ENCODE data around the gene CORO1C. TPM values are rescaled to one million over a fixed set of nuclear protein-coding genes. Genes with fewer than 3 reads are reported as not detected.
A peak's percentile ranks its signal among the peaks of the same experiment; 100 is the strongest.

The CORO1C gene
- total RNA-seq, 1 experiment from 2014 or later, result 195 TPM

DNA sequence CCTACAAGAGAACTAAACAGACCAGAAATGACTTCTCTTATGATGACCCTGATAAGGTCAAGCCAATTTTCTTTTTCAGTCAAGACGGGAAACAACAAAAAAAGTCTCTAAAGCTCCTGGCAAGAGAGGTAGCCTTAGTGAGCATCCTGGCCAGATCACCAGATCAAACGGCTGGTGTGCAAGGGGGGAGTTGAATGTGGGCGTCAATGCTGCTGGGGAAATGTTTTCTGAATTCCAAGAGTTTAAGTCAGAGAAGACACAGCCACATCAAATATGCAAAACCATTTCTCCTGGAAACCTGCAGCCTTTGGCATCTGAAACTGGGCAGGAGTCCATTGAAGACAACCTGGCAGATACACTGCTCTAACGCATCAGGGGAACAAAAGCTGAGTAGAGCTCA is 81.6 kb downstream of the CORO1C start:
- H3K4me1 Mint-ChIP-seq (ENCODE audit: low read depth, unreplicated experiment), result no peaks in the 10 kb centered on the region
- H3K27ac Mint-ChIP-seq (ENCODE audit: unreplicated experiment), result no peak overlapping the region
- Histone ChIP-seq H3K36me3 (ENCODE audit: control insufficient read depth, insufficient read depth, low read length) (peaks cover 1% of the 10 kb centered on the region), H3K27me3 (replicated peaks; ENCODE audit: control insufficient read depth, insufficient read depth, low read length) (no peaks in the 10 kb centered on the region), H3K4me1 (no peaks in the 10 kb centered on the region), H3K4me3 (ENCODE audit: low read depth, low read length) (no peak overlapping the region), H3K9me3 (no peaks in the 10 kb centered on the region)
- DNase-seq, result no peak
- H3K9me3 Mint-ChIP-seq (ENCODE audit: unreplicated experiment), result no peaks in the 10 kb centered on the region
- CTCF ChIA-PET, result no interaction called here
- H3K36me3 Mint-ChIP-seq (ENCODE audit: insufficient read depth, unreplicated experiment), result peaks cover 93% of the 10 kb centered on the region
- no TSS peak for BruUV-seq (replicated peaks)
- intact Hi-C loops (cut with micrococcal nuclease; ENCODE audit: unreplicated experiment), result no loop called here
- H3K4me3 Mint-ChIP-seq (ENCODE audit: unreplicated experiment), result no peak overlapping the region
- no peaks in the 10 kb centered on the region for H3K27me3 Mint-ChIP-seq (ENCODE audit: insufficient read depth, unreplicated experiment)
- POLR2A ChIA-PET, result no interaction called here
- TF ChIP-seq, protein P1, sequence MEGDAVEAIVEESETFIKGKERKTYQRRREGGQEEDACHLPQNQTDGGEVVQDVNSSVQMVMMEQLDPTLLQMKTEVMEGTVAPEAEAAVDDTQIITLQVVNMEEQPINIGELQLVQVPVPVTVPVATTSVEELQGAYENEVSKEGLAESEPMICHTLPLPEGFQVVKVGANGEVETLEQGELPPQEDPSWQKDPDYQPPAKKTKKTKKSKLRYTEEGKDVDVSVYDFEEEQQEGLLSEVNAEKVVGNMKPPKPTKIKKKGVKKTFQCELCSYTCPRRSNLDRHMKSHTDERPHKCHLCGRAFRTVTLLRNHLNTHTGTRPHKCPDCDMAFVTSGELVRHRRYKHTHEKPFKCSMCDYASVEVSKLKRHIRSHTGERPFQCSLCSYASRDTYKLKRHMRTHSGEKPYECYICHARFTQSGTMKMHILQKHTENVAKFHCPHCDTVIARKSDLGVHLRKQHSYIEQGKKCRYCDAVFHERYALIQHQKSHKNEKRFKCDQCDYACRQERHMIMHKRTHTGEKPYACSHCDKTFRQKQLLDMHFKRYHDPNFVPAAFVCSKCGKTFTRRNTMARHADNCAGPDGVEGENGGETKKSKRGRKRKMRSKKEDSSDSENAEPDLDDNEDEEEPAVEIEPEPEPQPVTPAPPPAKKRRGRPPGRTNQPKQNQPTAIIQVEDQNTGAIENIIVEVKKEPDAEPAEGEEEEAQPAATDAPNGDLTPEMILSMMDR (IDR thresholded peaks at IDR 0.05; ENCODE audit: insufficient read depth in 1 of 2, low read depth in 1 of 2, low read length in 1 of 2, severe bottlenecking in 1 of 2, unreplicated experiment in 1 of 2), result no peak

DNA sequence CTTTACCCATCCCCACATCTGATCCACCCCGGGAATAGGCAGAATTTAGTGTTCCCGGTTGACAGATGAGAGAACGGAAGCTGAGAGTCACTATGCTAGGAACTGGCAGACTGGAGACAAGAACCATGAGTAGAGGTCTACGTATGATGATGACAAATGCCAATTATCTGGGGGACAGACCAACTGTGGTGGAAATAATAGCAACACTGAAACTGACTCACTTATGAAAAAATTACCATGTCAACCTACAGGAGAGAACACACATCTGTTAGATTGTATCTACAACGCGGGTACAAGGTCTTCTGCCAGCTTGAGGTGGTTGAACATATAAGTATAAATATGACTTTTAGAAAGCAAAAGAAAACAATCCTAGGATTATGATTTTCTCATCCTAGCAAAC is 82.2 kb downstream of the CORO1C start:
- BruUV-seq (replicated peaks), result no TSS peak
- no peaks in the 10 kb centered on the region for H3K9me3 Mint-ChIP-seq (ENCODE audit: unreplicated experiment)
- Histone ChIP-seq H3K36me3 (ENCODE audit: control insufficient read depth, insufficient read depth, low read length) (peaks cover 1% of the 10 kb centered on the region), H3K27me3 (replicated peaks; ENCODE audit: control insufficient read depth, insufficient read depth, low read length) (no peaks in the 10 kb centered on the region), H3K4me1 (no peaks in the 10 kb centered on the region), H3K9me3 (no peaks in the 10 kb centered on the region), H3K4me3 (ENCODE audit: low read depth, low read length) (no peak overlapping the region)
- no peak overlapping the region for H3K27ac Mint-ChIP-seq (ENCODE audit: unreplicated experiment)
- TF ChIP-seq, protein P1 (IDR thresholded peaks at IDR 0.05; ENCODE audit: insufficient read depth in 1 of 2, low read depth in 1 of 2, low read length in 1 of 2, severe bottlenecking in 1 of 2, unreplicated experiment in 1 of 2), result no peak
- no peak overlapping the region for H3K4me3 Mint-ChIP-seq (ENCODE audit: unreplicated experiment)
- no peaks in the 10 kb centered on the region for H3K27me3 Mint-ChIP-seq (ENCODE audit: insufficient read depth, unreplicated experiment)
- intact Hi-C loops (cut with micrococcal nuclease; ENCODE audit: unreplicated experiment), result no loop called here
- DNase-seq, result no peak
- no peaks in the 10 kb centered on the region for H3K4me1 Mint-ChIP-seq (ENCODE audit: low read depth, unreplicated experiment)
- ChIA-PET POLR2A (no interaction called here), CTCF (interaction anchor here (0.5 kb wide), 1 partner anchor 155 kb away, joined by 3 read pairs; no protein-coding TSS in a partner anchor)
- H3K36me3 Mint-ChIP-seq (ENCODE audit: insufficient read depth, unreplicated experiment), result peaks cover 88% of the 10 kb centered on the region

DNA sequence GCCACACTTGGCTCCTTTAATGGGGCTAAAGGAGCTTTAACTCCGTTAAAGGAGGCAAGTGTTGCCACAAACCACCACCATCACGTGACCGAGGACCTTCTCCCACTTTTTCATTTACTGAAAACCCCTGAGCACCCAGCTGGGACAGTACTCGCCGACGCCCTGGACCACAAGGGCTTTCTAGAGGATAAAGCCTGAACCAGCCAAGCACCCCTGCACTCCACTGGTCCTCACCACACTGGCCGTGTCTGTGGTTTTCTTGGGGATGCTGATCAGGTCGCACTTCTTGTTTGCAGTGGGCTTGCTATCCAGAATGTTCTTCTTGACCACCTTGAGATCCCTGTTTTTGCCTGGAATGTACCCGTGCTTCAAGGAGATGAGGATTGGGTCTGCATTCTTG is 82.9 kb downstream of the CORO1C start:
- Histone ChIP-seq H3K4me1 (no peaks in the 10 kb centered on the region), H3K36me3 (ENCODE audit: control insufficient read depth, insufficient read depth, low read length) (peaks cover 1% of the 10 kb centered on the region), H3K9me3 (no peaks in the 10 kb centered on the region), H3K4me3 (ENCODE audit: low read depth, low read length) (no peak overlapping the region), H3K27me3 (replicated peaks; ENCODE audit: control insufficient read depth, insufficient read depth, low read length) (no peaks in the 10 kb centered on the region)
- Mint-ChIP-seq H3K4me3 (ENCODE audit: unreplicated experiment) (no peak overlapping the region), H3K4me1 (ENCODE audit: low read depth, unreplicated experiment) (no peaks in the 10 kb centered on the region), H3K36me3 (ENCODE audit: insufficient read depth, unreplicated experiment) (peaks cover 84% of the 10 kb centered on the region), H3K27ac (ENCODE audit: unreplicated experiment) (peak overlapping the region; percentile 21), H3K27me3 (ENCODE audit: insufficient read depth, unreplicated experiment) (no peaks in the 10 kb centered on the region), H3K9me3 (ENCODE audit: unreplicated experiment) (no peaks in the 10 kb centered on the region)
- no TSS peak for BruUV-seq (replicated peaks)
- ChIA-PET POLR2A (no interaction called here), CTCF (no interaction called here)
- intact Hi-C loops (cut with micrococcal nuclease; ENCODE audit: unreplicated experiment), result no loop called here
- no peak for DNase-seq
- TF ChIP-seq, protein P1 (IDR thresholded peaks at IDR 0.05; ENCODE audit: insufficient read depth in 1 of 2, low read depth in 1 of 2, low read length in 1 of 2, severe bottlenecking in 1 of 2, unreplicated experiment in 1 of 2), result no peak

All from Caco-2 (cell line).